ENCODE measurements around the gene ASPDH.
A peak's percentile ranks its signal among the peaks of the same experiment; 100 is the strongest.

ASPDH gene

DNA sequence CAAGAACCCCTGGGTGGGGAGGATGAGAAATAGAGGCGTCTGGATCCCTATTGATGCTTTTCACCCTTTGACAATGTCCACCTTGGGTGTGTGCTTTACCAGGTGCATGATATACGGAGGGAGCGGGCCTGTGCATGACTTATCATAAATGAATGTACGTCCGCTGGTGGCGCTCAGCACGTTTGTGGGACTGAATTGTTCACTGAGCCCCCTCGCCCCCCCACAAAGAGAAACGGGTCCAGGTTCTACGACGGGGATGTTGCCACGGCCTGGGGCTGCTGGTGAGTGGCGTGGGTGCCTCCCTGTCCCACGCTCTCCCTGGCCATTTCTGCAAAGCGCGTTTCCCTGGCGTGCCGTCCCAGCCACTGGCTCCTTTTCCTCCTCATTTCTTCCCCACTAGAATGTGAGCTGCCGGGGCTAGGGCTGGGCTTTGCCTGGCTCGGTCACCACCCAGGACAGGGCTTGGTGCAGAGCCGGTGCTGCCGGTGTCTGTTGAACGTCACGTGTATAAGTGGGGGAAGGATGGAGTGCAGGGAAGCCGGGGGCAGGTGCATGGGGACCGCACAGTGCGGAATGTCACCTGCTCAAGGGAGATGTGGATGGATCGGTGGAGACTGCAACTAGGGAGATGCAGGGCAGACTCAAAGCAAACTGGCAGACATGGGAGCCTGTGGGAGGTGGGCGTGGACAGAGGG lies 33.0 kb upstream of the ASPDH start:
- no peak for DNase-seq
- H3K27ac ChIP-seq = no peak overlapping the region
- no peaks in the 10 kb centered on the region for H3K27me3 ChIP-seq (ENCODE audit: insufficient read depth, low read depth, severe bottlenecking)
- TF ChIP-seq, protein P1, sequence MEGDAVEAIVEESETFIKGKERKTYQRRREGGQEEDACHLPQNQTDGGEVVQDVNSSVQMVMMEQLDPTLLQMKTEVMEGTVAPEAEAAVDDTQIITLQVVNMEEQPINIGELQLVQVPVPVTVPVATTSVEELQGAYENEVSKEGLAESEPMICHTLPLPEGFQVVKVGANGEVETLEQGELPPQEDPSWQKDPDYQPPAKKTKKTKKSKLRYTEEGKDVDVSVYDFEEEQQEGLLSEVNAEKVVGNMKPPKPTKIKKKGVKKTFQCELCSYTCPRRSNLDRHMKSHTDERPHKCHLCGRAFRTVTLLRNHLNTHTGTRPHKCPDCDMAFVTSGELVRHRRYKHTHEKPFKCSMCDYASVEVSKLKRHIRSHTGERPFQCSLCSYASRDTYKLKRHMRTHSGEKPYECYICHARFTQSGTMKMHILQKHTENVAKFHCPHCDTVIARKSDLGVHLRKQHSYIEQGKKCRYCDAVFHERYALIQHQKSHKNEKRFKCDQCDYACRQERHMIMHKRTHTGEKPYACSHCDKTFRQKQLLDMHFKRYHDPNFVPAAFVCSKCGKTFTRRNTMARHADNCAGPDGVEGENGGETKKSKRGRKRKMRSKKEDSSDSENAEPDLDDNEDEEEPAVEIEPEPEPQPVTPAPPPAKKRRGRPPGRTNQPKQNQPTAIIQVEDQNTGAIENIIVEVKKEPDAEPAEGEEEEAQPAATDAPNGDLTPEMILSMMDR (IDR thresholded peaks at IDR 0.05; ENCODE audit: low read depth, low read length) = no peak
- no peak overlapping the region for H3K4me3 ChIP-seq (ENCODE audit: low read depth, low read length)
- peaks cover 3% of the 10 kb centered on the region for H3K36me3 ChIP-seq
- H3K9me3 ChIP-seq (ENCODE audit: severe bottlenecking) = no peaks in the 10 kb centered on the region

DNA sequence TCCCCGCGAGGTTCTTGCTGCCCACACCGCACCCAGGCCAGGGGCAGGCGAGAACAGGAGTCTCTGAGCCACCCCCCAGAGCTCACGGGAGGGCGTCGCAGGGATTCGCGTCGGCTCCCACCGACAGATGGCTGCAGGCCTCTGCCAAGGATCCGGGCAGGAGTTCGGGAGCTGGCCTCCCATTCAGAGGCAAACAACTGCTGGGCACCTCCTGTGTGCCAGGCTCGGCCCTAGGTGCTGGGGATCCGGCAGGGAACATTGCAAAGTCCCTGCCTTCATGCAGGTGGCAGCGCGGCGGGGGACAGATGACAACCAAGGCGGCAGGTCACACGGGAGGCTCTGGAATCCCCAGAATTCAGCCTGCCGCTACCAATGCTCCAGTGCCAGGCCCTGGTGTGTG lies 29.2 kb upstream of the ASPDH start:
- H3K9me3 ChIP-seq (ENCODE audit: severe bottlenecking) = no peaks in the 10 kb centered on the region
- H3K27me3 ChIP-seq (ENCODE audit: insufficient read depth, low read depth, severe bottlenecking) = no peaks in the 10 kb centered on the region
- H3K4me3 ChIP-seq (ENCODE audit: low read depth, low read length) = no peak overlapping the region
- no peak for DNase-seq
- H3K27ac ChIP-seq = no peak overlapping the region
- TF ChIP-seq, protein P1 (IDR thresholded peaks at IDR 0.05; ENCODE audit: low read depth, low read length) = no peak
- no peaks in the 10 kb centered on the region; the same call in none of the 2 replicates for H3K36me3 ChIP-seq

DNA sequence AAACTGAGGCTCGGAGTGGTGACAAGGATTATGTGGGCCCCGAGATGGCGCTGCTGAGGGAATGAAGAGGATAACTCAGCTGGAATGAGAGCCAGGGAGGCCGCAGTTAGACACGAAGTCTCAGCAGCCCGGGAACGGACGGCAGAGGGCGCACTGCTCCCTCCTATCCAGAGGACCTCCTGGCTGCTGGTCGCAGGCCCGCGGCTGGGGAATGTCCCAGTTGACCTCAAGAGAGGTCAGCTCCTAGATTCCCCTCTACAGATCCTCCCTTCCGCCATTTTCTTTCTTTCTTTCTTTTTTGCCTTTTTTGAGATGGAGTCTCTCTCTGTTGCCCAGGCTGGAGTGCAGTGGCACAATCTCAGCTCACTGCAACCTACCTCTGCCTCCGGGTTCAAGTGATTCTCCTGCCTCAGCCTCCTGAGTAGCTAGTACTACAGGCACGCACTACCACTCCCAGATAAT lies 24.1 kb upstream of the ASPDH start:
- H3K27me3 ChIP-seq (ENCODE audit: insufficient read depth, low read depth, severe bottlenecking) = no peaks in the 10 kb centered on the region
- DNase-seq = peak; percentile 93
- H3K9me3 ChIP-seq (ENCODE audit: severe bottlenecking) = no peaks in the 10 kb centered on the region
- peaks cover 10% of the 10 kb centered on the region for H3K36me3 ChIP-seq
- no peak overlapping the region for H3K27ac ChIP-seq
- TF ChIP-seq, protein P1 (IDR thresholded peaks at IDR 0.05; ENCODE audit: low read depth, low read length) = peak; percentile 88
- H3K4me3 ChIP-seq (ENCODE audit: low read depth, low read length) = no peak overlapping the region

DNA sequence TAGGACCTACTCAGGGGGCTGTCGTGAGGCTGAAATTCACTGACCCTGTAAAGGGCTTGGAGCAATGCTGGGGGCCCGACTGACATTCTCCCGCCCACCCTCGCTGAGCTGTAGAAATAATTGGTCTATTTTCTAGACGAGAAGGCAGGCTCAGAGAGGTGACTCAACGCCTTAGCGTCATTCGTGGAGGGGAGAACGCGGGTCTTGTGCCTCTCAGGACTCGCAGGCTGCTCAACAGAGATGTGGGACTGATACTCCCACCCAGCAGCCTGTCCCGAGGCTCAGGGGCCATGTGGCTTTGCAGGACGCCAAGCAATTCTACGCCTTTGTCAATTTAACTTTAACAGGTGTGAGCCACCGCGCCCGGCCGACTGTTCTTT lies 23.6 kb upstream of the ASPDH start:
- no peaks in the 10 kb centered on the region for H3K27me3 ChIP-seq (ENCODE audit: insufficient read depth, low read depth, severe bottlenecking)
- no peak overlapping the region for H3K4me3 ChIP-seq (ENCODE audit: low read depth, low read length)
- H3K9me3 ChIP-seq (ENCODE audit: severe bottlenecking) = no peaks in the 10 kb centered on the region
- H3K27ac ChIP-seq = no peak overlapping the region
- H3K36me3 ChIP-seq = peaks cover 13% of the 10 kb centered on the region
- TF ChIP-seq, protein P1 (IDR thresholded peaks at IDR 0.05; ENCODE audit: low read depth, low read length) = no peak
- no peak for DNase-seq

DNA sequence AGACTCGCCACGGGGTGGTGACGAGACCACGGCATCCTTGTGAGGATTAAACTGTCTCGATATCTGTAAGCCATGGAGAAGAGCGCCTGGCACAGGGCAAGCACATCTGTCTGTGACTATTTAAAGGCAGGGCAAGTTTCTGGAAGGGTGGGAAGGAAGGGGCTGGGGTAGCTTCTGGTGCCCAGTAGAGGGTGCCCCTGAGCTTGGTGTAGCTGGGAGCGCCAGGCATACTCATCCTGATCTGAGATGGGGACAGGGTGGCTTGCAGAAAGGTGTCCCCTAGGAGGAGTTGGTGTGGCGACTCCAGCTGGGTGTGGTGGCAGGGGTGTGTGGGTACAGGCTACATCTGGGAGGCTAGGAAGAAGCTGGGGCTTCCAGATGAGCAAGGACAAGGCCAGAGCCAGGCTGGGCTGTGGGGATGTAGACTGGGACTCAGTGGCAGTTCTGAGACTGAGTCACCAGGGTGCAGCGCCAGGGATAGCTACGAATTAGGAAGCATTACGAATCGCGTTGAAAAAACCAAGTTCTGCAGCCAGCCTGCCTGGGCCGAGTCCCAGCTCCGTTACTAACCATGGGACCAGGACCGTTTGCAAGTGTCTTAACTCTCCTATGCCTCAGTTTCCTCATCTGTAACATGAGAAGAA lies 23.1 kb upstream of the ASPDH start:
- H3K27ac ChIP-seq = no peak overlapping the region
- DNase-seq = no peak
- H3K4me3 ChIP-seq (ENCODE audit: low read depth, low read length) = no peak overlapping the region
- no peaks in the 10 kb centered on the region for H3K9me3 ChIP-seq (ENCODE audit: severe bottlenecking)
- peaks cover 13% of the 10 kb centered on the region for H3K36me3 ChIP-seq
- TF ChIP-seq, protein P1 (IDR thresholded peaks at IDR 0.05; ENCODE audit: low read depth, low read length) = no peak
- H3K27me3 ChIP-seq (ENCODE audit: insufficient read depth, low read depth, severe bottlenecking) = no peaks in the 10 kb centered on the region
